Pancreas (tissue), 10 donors: Measurements from ENCODE around the gene UBP1. TPM values are rescaled to one million over a fixed set of nuclear protein-coding genes. Genes with fewer than 3 reads are reported as not detected.
A peak's percentile ranks its signal among the peaks of the same experiment; 100 is the strongest.

Source experiments
- ATAC-seq, 4 donors: fragments of 200-7000 bp; cut with Tn5 transposase; one replicate each; pipeline versions ENCODE4 v1.8.0 to v1.9.1; 2020; ENCODE audit warnings: mild to moderate bottlenecking in 4 of 4, moderate library complexity in 4 of 4
- DNase-seq, 6 donors: peaks; one replicate each; pipeline ENCODE4 v3.0.0-alpha.2; 2020
- FAIRE-seq: peaks from 2 replicates; lab custom pipeline; 2012; peaks lifted over from hg19 to GRCh38; lab: Jason Lieb, UNC
- H3K27ac ChIP-seq, 4 donors: fragments of 200-600 bp; sonication (generic); 1 replicate in 3 of 4; 2 replicates in 1 of 4; pipeline versions ENCODE4 v1.5.0 to v1.8.0; 2020
- H3K27me3 ChIP-seq, 4 donors: fragments of 200-600 bp; one replicate each; pipeline ENCODE4 v1.8.0; 2021
- H3K36me3 ChIP-seq, 3 donors: fragments of 200-600 bp; sonication (generic) in 1 of 3; one replicate each; pipeline versions ENCODE4 v1.5.0 to v1.8.0; 2020 to 2021
- H3K4me1 ChIP-seq, 3 donors: fragments of 200-600 bp; one replicate each; pipeline ENCODE4 v1.8.0; 2021
- H3K4me3 ChIP-seq, 4 donors: fragments of 200-600 bp; sonication (generic) in 2 of 4; one replicate each; pipeline versions ENCODE4 v1.5.0 to v1.8.0; 2020 to 2021
- H3K9me3 ChIP-seq, 4 donors: fragments of 200-600 bp; one replicate each; pipeline ENCODE4 v1.8.0; 2021
- CTCF ChIP-seq, 4 donors: fragments of 200-600 bp; sonication (generic) in 3 of 4; IDR thresholded peaks; one replicate each; pipeline versions ENCODE4 v1.5.0 to v1.8.0; 2021; ENCODE audit warnings: antibody characterized with exemption in 4 of 4
- WGBS, 2 donors: extraction: QIAGEN DNeasy Blood & Tissue Kit; methylation state at CpG; one replicate each; pipeline ENCODE4 v1.1.7; 2013; 5-methylcytosine and 5-hydroxymethylcytosine counted together
- intact Hi-C, 3 donors: fragments of 100-400 bp; cut with DNase I; formaldehyde crosslinking; loops; one replicate each; pipeline versions ENCODE4 v1.11.1 to v1.14.2; 2022
- polyA plus RNA-seq, 2 donors: library from polyadenylated mRNA; stranded (reverse); fragments of 200-250 nt; gene quantifications; one replicate each; pipeline ENCODE4 v1.2.3, GENCODE V29; 2013
- total RNA-seq, 6 donors: library from RNA; stranded (reverse); fragmentation: NEBNext Ultra II Directional in 4 of 6; extraction: Animal tissue kit (Norgen Biotek cat#: 25700) in 4 of 6; gene quantifications; one replicate each; pipeline versions ENCODE4 v1.2.1 to v1.2.4, GENCODE V29; 2021 to 2023
- donor health status: healthy with polysubstance abuse.
- donor health status: DM: no; HTN: no; CAD: no; lungs with moderate emphysema.
- donor health status: DM: no; HTN: no; CAD: no.
- donor health status: control.
- donor health status: control.
- donor health status: Bipolar disorder and iron deficiency.
- donor health status: DM: yes; HTN: yes; CAD: no.
- donor health status: DM: no; HTN: no; CAD: no.
- donor health status: DM: no; HTN: no; CAD: no.
- donor health status: DM: yes; HTN: yes; CAD: no.

UBP1 gene
- total and polyA plus RNA-seq, 8 donors = 16.1 to 42.9 (median 21.7) TPM

GRCh38 chr3:33428734-33429133 is 11.5 kb downstream of the UBP1 start:
- no peak overlapping the region for H3K27ac ChIP-seq
- no peaks in the 10 kb centered on the region for H3K27me3 ChIP-seq
- intact Hi-C loops = no loop called here
- no peak overlapping the region for H3K4me3 ChIP-seq
- WGBS, 2 donors = 72 to 74% methylated on average over 7 of the region's 7 CpGs
- no peaks in the 10 kb centered on the region for H3K36me3 ChIP-seq
- no peak for ATAC-seq
- FAIRE-seq = no peak
- no peaks in the 10 kb centered on the region for H3K9me3 ChIP-seq
- no peak for DNase-seq
- peaks cover 6 to 17% (median 11%) of the 10 kb centered on the region in 3 donors for H3K4me1 ChIP-seq
- no peak for TF ChIP-seq CTCF (IDR thresholded peaks at IDR 0.05)

GRCh38 chr3:33426630-33427317 is 13.4 kb downstream of the UBP1 start:
- Histone ChIP-seq H3K27me3 (no peaks in the 10 kb centered on the region), H3K36me3 (no peaks in the 10 kb centered on the region), H3K9me3 (no peaks in the 10 kb centered on the region), H3K4me3 (no peak overlapping the region), H3K27ac (no peak overlapping the region), H3K4me1 (peaks cover 2 to 9% (median 3%) of the 10 kb centered on the region in 3 donors)
- no peak for TF ChIP-seq CTCF (IDR thresholded peaks at IDR 0.05)
- ATAC-seq (no peak), DNase-seq (no peak), FAIRE-seq (peak; percentile 13)
- whole genome bisulfite sequencing, 2 donors = 93 to 96% methylated on average over 10 of the region's 10 CpGs
- intact Hi-C loops = no loop called here

DNA sequence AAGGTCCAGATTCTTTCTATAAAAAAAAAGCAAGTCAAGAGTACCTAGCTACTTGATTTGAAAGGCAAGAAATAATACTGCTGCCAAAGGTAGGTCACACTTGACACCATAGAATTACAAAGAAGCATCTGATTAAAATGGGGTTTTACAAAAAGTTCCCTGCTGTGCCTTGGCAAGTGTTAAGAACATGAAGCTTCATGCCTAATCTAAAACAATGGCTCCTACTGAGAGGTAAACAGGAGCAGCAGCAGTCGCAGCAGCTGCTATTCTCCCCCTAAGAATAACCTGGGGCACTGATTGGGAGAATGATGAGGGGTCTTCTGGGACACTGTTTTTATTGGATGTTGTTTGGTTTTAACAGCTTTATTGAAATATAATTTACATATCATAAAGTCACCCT is 14.1 kb downstream of the UBP1 start:
- WGBS, 2 donors = 50 to 60% methylated on average over 1 of the region's 1 CpG
- FAIRE-seq (no peak), ATAC-seq (no peak), DNase-seq (no peak)
- intact Hi-C loops = no loop called here
- Histone ChIP-seq H3K36me3 (no peaks in the 10 kb centered on the region), H3K4me1 (peaks cover 0 to 9% (median 0%) of the 10 kb centered on the region in 3 donors), H3K27ac (no peak overlapping the region), H3K9me3 (no peaks in the 10 kb centered on the region), H3K27me3 (no peaks in the 10 kb centered on the region), H3K4me3 (no peak overlapping the region)
- TF ChIP-seq CTCF (IDR thresholded peaks at IDR 0.05) = no peak

DNA sequence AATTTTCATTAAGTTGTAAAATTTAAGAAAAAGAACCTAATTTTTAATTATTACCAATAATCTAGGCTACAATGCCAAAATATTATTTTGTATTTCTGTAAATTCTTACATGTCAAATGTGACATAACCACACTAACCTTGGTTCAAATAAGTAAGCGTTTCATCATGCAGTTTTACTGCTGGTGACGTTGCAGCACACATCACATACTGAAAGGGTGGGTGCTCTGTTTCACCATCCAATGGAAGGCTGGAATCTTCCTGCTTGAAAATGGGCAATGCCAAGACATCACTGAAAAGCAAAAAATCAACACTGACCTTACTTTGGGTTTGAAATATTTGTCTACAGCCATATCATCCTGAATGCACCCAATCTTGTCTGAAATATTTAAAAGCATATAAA is 14.8 kb downstream of the UBP1 start:
- DNase-seq (no peak), FAIRE-seq (no peak), ATAC-seq (no peak)
- Histone ChIP-seq H3K9me3 (no peaks in the 10 kb centered on the region), H3K27me3 (no peaks in the 10 kb centered on the region), H3K36me3 (no peaks in the 10 kb centered on the region), H3K27ac (no peak overlapping the region), H3K4me3 (no peak overlapping the region), H3K4me1 (peaks cover 0 to 9% (median 0%) of the 10 kb centered on the region in 3 donors)
- intact Hi-C loops = no loop called here
- no peak for TF ChIP-seq CTCF (IDR thresholded peaks at IDR 0.05)
- WGBS, 2 donors = 85 to 89% methylated on average over 2 of the region's 2 CpGs
